ENCODE results near the gene TNFAIP2.
A peak's percentile ranks its signal among the peaks of the same experiment; 100 is the strongest.
"Not testable (repeated sequence)": the region's sequence is repeated elsewhere in the genome, so short reads cannot be mapped to it uniquely, and the experiment has no call there.

The TNFAIP2 gene

GRCh38 chr14:103107941-103108748, 15.1 kb upstream of the TNFAIP2 start:
- no peak for DNase-seq

DNA sequence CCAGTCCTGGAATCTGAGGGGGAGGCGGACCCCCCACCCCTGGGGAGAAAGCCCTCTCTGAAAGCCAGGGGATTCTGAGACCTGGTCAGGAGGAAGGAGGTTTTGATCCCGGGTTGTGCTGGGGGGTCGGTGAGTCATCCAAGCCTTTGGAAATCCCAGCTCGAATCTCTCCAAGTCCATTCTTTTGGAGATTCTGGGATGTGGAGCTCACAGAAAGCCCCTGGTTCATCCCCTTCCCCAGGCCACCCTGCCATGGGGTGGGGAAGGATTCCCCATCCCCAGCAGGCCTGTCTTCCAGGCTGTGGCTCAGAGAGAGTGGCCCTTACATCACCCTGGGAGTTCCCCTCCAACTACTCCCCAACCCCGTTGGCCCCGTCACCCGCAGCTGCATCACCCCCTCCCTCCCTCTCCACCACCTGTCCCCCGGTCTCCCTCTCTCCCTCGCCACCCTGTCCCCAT, 14.5 kb upstream of the TNFAIP2 start:
- no peak for DNase-seq

GRCh38 chr14:103109535-103110441, 13.5 kb upstream of the TNFAIP2 start:
- no peak for DNase-seq

DNA sequence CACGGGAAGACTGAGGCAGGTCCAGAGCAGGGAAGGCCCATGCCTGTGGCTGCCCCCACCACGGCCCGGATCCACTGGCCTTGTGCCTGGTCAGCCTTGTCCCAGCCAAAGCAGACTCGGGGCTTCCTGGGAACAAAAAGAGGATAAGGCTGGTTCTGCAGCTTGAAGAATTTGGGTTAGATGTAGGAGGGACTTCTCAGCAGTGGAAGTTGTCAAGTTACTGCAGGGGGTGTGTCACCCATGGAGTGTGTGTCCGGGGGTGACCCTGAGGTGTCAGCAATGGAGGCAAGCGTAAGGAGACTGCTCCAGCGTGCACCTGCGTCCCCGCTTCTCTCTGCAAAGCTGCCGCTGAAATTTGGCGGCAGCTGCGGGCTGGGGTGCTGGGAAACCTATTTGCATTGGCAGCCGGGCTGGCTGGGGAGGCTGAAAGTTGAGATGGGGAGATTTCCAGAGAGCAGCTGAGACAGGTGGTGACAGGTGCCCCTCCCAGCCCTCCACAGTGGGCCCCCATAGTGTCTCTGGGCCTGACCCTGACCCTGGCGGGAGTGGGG, 12.5 kb upstream of the TNFAIP2 start:
- no peak for DNase-seq

GRCh38 chr14:103111232-103111868, 11.9 kb upstream of the TNFAIP2 start:
- DNase-seq = no peak

DNA sequence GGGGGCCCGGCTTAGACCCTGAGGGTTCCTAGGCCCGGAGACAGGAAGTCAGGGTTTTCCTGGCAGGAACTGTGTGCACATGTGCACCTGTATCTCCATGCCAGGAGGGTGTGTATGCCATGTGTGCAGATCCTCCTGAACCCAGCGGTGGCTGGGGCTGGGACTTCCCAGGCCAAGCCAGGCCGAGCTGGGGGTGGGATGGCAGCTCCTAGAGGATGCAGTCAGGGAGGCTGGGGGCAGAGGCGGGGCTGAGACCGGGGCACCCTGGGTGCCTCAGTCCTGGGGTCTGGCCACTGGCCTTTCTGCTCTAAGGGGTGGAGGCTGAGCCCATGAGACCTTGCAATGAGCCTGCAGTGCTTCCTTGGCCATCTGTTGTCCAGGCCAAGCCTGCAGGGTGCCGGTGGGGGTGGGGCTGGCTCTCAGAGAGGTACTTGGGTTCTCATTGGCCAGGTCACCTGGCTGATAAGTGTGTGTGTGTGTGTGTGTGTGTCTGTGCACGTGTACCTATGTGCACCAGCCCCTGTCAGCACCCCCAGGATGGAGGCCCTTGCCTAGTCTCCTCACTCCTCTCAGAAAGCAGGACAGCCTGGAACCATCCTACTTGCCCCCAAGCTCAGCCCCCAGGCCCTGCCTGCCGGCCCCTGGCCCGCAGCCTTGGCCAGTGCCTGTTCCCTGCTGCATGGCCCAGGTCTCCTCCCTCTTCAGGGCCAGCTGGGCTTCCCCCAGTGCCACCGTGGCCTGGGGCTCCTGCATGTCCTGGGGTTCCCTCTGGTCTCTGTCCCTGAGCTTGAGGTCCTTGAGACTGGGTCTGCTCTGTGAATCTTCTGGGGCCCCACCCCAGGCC, 10.6 kb upstream of the TNFAIP2 start:
- no peak for DNase-seq

- DNase-seq = no peak
Observed at GRCh38 chr14:103113303-103113702, 10.0 kb upstream of the TNFAIP2 start.

DNA sequence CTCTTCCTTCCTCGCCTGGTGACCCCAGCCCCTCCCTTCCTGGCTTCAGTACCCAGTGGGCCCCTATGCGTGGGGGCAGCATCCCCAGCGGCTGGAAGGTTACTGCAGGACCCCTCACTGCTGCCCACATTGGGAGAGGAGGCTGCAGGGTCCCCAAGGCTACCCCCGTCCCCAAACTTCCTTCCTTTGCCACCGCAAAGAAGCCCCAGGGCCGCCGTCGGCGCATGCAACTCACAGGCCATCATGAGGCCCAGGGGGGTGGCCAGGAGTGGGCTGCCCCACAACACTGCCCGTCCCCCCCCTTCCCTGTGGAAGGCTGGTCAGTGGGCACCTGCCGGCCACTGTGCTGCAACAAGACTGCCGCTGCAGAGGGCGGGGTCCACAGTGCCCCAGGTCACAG, 9.5 kb upstream of the TNFAIP2 start:
- no peak for DNase-seq

GRCh38 chr14:103115086-103115679, 8.1 kb upstream of the TNFAIP2 start:
- DNase-seq = not testable (repeated sequence)

DNA sequence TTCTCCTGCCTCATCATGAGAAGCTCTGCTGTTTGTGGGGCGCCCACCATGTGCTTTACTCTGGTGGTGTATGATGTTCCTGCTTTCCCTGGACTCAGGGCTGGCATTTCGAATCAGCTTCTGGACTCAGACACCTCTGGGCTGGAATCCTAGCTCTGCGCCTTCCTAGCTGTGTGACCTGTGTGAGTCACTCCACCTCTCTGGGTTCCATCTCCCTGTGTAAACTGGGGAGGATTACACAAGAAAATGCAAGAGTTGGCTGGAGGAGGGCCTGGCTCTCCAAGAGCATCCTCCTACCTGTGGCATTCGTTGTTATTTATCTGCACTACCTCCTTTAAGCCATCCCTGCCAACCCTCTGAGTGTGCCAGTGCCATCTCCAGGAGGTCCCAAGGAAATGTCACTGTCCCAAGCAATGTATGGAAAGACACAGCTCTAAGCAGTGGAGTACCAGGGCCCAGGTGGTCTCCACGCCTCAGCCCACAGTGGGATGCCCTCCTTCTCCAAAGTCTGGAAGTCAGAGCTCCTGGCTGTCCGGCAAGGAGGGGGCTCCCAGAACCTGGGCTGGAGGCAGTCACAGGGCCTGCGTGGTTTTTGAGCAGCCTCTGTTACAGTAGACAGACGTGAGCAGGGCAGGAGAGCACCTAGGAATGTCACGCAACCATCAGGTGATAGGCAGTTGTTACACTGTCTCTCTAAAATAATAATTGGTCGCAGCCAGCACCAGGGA, 7.3 kb upstream of the TNFAIP2 start:
- DNase-seq = no peak

DNA sequence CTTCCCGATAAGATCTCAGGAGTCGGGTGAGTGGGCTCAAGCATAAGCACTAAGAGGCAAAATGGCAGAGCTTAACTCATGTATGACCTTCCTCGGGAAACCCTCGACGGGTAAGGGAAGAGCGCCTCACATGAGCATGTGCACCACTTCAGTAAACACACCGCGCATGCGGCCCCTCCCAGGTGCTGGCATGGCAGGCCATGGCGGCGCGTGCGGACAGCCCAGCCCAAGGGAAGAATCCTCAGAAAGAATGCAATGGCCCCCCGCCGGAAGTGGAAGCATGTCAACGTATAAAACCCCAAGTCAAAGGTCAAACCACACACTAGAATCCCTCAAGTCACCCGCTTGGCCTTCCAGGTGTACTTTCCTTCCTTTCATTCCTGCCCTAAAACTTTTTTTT, 6.6 kb upstream of the TNFAIP2 start:
- no peak for DNase-seq

- DNase-seq = not testable (repeated sequence)
Observed at GRCh38 chr14:103117499-103117898, 5.8 kb upstream of the TNFAIP2 start.

- peak; percentile 84 for DNase-seq
Observed at GRCh38 chr14:103118018-103118662, 5.1 kb upstream of the TNFAIP2 start.

DNA sequence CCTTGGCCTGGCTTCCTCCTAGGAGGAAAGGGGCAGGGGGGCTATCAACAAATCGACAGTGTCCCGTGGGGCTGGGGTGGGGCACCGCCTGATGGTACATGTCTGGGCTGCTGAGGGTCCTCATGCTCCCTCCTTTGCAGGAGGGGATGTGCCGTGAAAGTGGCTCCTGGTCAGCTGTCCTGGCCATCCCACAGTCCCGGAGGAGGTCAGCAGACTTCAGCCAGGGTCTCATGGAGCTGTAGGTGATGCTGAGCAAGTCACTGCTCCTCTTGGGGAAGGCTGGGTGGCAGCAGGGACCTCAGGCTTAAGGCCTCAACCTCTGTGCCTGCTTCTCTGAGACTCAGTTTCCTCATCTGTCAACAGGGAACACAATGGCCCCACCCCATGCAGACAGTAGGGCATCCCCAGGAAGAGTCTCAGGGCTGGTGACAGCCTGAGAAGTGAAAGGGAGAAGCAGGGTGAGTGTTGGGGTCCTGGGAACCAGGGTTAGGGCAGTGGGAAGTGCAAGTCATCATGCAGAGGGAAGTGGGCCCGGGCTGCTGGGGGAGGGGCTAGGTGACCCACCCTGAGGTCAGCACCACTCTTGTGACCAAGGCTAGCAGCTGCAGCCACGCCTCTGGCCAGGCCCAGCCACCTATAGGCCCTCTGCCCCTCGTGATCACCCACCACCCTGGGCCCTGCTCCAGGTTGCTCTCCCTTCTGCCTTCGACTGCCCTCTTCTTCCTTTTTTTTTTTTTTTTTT, 4.4 kb upstream of the TNFAIP2 start:
- DNase-seq = no peak

DNA sequence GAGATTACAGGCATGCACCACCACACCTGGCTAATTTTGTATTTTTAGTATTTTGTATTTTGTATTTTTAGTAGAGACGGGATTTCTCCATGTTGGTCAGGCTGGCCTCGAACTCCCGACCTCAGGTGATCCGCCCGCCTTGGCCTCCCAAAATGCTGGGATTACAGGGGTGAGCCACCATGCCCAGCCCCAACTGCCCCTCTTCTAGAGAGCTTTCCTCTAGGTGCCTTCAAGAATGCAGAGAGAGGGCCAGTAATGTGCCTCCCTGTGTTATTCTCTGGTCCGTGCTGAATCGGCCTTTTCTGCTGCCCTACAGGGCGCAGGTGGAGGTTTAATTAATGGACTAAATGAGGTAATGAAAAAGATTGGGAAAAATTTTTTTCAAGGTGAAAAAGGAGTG, 3.7 kb upstream of the TNFAIP2 start:
- not testable (repeated sequence) for DNase-seq

GRCh38 chr14:103121121-103121845, 2.0 kb upstream of the TNFAIP2 start:
- DNase-seq = no peak

DNA sequence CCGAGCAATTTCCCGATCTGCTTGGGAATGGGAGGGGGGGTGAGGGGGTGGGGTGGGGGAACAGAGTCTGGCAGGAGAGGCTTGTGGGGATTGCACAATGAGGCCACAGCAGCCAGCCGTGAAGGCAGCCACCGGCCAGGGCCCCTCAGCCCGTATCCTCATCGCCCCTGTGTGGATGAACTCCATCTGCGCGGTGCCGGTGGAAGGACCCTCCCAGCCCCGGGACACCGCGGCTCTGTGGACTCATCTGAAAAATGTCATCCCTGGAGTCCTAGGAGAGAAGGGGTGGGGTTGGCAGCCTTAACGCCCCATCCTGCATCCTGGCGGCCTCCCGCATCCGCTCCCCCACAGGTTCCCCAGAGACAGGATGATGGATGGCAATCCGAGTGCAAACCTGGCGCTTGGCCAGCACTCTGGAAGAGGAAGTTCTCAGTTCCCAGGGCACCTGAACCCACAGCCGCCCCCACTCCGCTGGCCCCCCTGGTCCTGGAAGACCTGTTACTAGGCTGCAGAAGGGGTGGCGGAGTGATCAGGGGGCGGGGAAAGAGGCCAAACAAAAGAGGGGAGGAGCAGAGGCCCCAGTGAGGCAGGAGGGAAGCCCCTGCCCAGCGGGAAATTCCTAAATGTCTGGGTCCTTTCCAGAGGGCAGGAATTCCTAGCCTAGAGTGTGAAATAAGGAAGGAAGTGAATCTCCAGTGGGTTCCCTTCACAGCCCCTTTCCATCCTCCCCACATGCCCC, 1.2 kb upstream of the TNFAIP2 start:
- DNase-seq = peak; percentile 85

DNA sequence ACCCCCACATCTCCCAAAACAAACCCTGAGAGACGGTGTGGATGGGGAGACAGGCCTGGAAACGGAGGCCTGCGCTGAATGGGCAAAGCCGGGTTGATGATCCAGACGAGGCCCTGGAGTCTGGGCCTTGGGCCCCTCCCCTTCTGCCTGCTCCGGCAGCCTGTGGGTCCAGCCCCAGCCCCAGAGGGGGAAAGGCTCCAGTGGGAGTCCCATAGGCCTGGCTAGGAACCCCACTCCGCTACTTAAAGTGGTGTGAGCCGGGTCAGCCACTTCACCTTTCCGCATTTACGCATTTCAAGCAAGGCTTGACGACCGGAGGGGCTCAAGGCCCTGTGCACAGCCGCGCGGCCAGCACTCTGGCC, 695 bp upstream of the TNFAIP2 start:
- DNase-seq = no peak
